GM23338 (cell line): Measurements from ENCODE around the gene GDF7. TPM values are rescaled to one million over a fixed set of nuclear protein-coding genes. Genes with fewer than 3 reads are reported as not detected.

Source experiments
- ATAC-seq: fragments of 200-7000 bp; cut with Tn5 transposase; 3 replicates; pipeline ENCODE4 v1.9.1; 2020
- DNase-seq: peaks from one replicate; pipeline ENCODE4 v3.0.0-alpha.2; 2015; ENCODE audit warnings: low spot score
- H2AFZ ChIP-seq: fragments of 200-600 bp; sonication (generic); 2 replicates; pipeline ENCODE4 v1.8.0; 2016; ENCODE audit warnings: antibody characterized with exemption, mild to moderate bottlenecking, moderate library complexity
- H3F3A ChIP-seq: fragments of 200-600 bp; sonication (generic); replicated peaks from 2 replicates; pipeline ENCODE4 v1.8.0; 2017; ENCODE audit warnings: antibody characterized with exemption, mixed run types, low read depth
- H3K27ac ChIP-seq: fragments of 200-600 bp; sonication (generic); 2 replicates; pipeline ENCODE4 v1.6.1; 2016; ENCODE audit warnings: low read depth
- H3K27me3 ChIP-seq: fragments of 200-600 bp; sonication (generic); 2 replicates; pipeline ENCODE4 v1.8.0; 2016; ENCODE audit warnings: mild to moderate bottlenecking, mixed run types, moderate library complexity; ENCODE audit not compliant: insufficient read depth
- H3K36me3 ChIP-seq: fragments of 200-600 bp; sonication (generic); 2 replicates; pipeline ENCODE4 v1.8.0; 2016; ENCODE audit warnings: mild to moderate bottlenecking; ENCODE audit not compliant: insufficient read depth
- H3K4me1 ChIP-seq: fragments of 200-600 bp; sonication (generic); 2 replicates; pipeline ENCODE4 v1.8.0; 2016; ENCODE audit warnings: mild to moderate bottlenecking, moderate library complexity; ENCODE audit not compliant: insufficient read depth
- H3K4me2 ChIP-seq: fragments of 200-600 bp; sonication (generic); 2 replicates; pipeline ENCODE4 v1.7.1; 2017; ENCODE audit warnings: mixed run types
- H3K4me3 ChIP-seq: fragments of 200-600 bp; sonication (generic); 2 replicates; pipeline ENCODE4 v1.6.1; 2016; ENCODE audit warnings: mixed run types
- H3K79me2 ChIP-seq: fragments of 200-600 bp; sonication (generic); replicated peaks from 2 replicates; pipeline ENCODE4 v1.8.0; 2017; ENCODE audit warnings: mild to moderate bottlenecking; ENCODE audit not compliant: insufficient read depth
- H3K9me2 ChIP-seq: fragments of 200-600 bp; sonication (generic); 2 replicates; pipeline ENCODE4 v1.8.0; 2017; ENCODE audit not compliant: insufficient read depth
- H4K20me1 ChIP-seq: fragments of 200-600 bp; sonication (generic); replicated peaks from 2 replicates; pipeline ENCODE4 v1.8.0; 2017; ENCODE audit warnings: mild to moderate bottlenecking; ENCODE audit not compliant: insufficient read depth
- H3K27ac Mint-ChIP-seq: 2 replicates; pipeline ENCODE4 v1.8.0; 2020; ENCODE audit warnings: inconsistent platforms, mild to moderate bottlenecking, moderate library complexity, mixed read lengths
- H3K27me3 Mint-ChIP-seq: 3 replicates; pipeline ENCODE4 v1.8.0; 2022; ENCODE audit warnings: low read depth, mild to moderate bottlenecking, moderate library complexity, mixed read lengths, inconsistent platforms; ENCODE audit not compliant: insufficient read depth, poor library complexity
- H3K36me3 Mint-ChIP-seq: 3 replicates; pipeline ENCODE4 v1.8.0; 2021; ENCODE audit warnings: low read depth, mild to moderate bottlenecking, inconsistent platforms, moderate library complexity, mixed read lengths
- H3K4me1 Mint-ChIP-seq: 3 replicates; pipeline ENCODE4 v1.8.0; 2020; ENCODE audit warnings: mild to moderate bottlenecking, inconsistent platforms, mixed read lengths
- H3K4me3 Mint-ChIP-seq: 3 replicates; pipeline ENCODE4 v1.8.0; 2021; ENCODE audit warnings: moderate library complexity, mild to moderate bottlenecking, inconsistent platforms, mixed read lengths
- H3K9me3 Mint-ChIP-seq: 3 replicates; pipeline ENCODE4 v1.8.0; 2020; ENCODE audit warnings: moderate library complexity, mild to moderate bottlenecking, inconsistent platforms, mixed read lengths
- CREB1 ChIP-seq: fragments of 250-450 bp; sonication (Bioruptor Pico); IDR thresholded peaks from 2 replicates; pipeline ENCODE4 v1.5.0; 2020; ENCODE audit warnings: low read depth, mild to moderate bottlenecking, moderate library complexity
- CTCF ChIP-seq, 2 experiments: fragments of 200-600 bp in 1 of 2; sonication (generic) in 1 of 2; conservative IDR thresholded peaks; 2 replicates each; pipeline versions ENCODE4 v1.5.1 to v1.6.1; 2016 to 2017; ENCODE audit warnings: antibody characterized with exemption in 2 of 2, low read depth in 2 of 2, mild to moderate bottlenecking in 2 of 2, moderate library complexity in 1 of 2
- EZH2 ChIP-seq: fragments of 200-600 bp; sonication (generic); IDR thresholded peaks from one replicate; pipeline ENCODE4 v1.8.0; 2017; ENCODE audit warnings: antibody characterized with exemption, mild to moderate bottlenecking, low read depth; ENCODE audit not compliant: unreplicated experiment
- JUNB ChIP-seq: IDR thresholded peaks from one replicate; pipeline ENCODE4 v1.6.1; 2016; ENCODE audit warnings: antibody characterized with exemption; ENCODE audit not compliant: unreplicated experiment
- STAT1 ChIP-seq: IDR thresholded peaks from one replicate; pipeline ENCODE4 v1.6.1; 2016; ENCODE audit warnings: antibody characterized with exemption; ENCODE audit not compliant: unreplicated experiment
- ZNF114 ChIP-seq: fragments of 250-450 bp; sonication (Bioruptor Pico); IDR thresholded peaks from 2 replicates; pipeline ENCODE4 v1.5.0; 2020; ENCODE audit warnings: mild to moderate bottlenecking, moderate library complexity
- polyA plus RNA-seq: library from polyadenylated mRNA; unstranded; fragments of >200 nt; fragmentation: Nextera tagmentation; extraction: Ambion mirVana; gene quantifications from 2 replicates; pipeline ENCODE4 v1.2.1, GENCODE V29; 2016
- total RNA-seq: library from RNA; depleted of rRNA; stranded (reverse); fragments of >200 nt; shearing (Covaris generic); gene quantifications from 2 replicates; pipeline ENCODE4 v1.2.3, GENCODE V29; 2014
- TF ChIP-seq, protein P1 (sequence below): IDR thresholded peaks from 2 replicates; pipeline ENCODE4 v1.6.1; 2016; ENCODE audit warnings: antibody characterized with exemption

GDF7 gene
- total and polyA plus RNA-seq, 2 experiments from 2014 or later = 0.19 to 0.52 TPM

DNA sequence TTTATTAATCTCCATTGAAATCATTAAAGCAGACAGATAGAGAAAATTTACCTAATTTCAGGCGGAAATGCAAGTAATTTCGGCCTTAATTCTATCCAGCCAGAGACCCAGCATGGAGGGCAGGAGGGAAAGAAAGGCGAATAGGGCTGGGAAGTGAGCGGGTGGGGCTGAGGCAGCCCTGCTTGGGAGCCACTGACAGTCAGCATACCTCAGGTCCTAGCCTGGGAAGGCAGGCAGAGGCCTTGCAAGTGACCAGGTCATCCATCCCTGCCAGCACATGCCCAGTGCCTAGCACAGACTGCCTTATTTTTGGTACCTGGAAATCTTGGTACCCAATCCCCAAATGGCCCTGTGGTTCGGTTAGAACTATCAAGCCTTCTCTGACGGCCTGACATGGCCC lies 1.5 kb downstream of the GDF7 start:
- Mint-ChIP-seq H3K27ac (no peak overlapping the region), H3K36me3 (no peaks in the 10 kb centered on the region), H3K4me1 (peaks cover 54% of the 10 kb centered on the region), H3K4me3 (peak overlapping the region; percentile 60; the same call in 1 of the 3 replicates), H3K27me3 (peaks cover 93% of the 10 kb centered on the region), H3K9me3 (no peaks in the 10 kb centered on the region)
- TF ChIP-seq CREB1 (CRISPR knock-in tag) (no peak), JUNB (no peak), EZH2 (peak; percentile 42), ZNF114 (CRISPR knock-in tag) (no peak)
- TF ChIP-seq, protein P1, sequence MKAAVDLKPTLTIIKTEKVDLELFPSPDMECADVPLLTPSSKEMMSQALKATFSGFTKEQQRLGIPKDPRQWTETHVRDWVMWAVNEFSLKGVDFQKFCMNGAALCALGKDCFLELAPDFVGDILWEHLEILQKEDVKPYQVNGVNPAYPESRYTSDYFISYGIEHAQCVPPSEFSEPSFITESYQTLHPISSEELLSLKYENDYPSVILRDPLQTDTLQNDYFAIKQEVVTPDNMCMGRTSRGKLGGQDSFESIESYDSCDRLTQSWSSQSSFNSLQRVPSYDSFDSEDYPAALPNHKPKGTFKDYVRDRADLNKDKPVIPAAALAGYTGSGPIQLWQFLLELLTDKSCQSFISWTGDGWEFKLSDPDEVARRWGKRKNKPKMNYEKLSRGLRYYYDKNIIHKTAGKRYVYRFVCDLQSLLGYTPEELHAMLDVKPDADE = no peak
- H3F3A ChIP-seq = peaks cover 3% of the 10 kb centered on the region; the same call in 1 of the 2 replicates
- H3K4me1 ChIP-seq = peaks cover 48% of the 10 kb centered on the region
- no peaks in the 10 kb centered on the region; the same call in 1 of the 2 replicates for H4K20me1 ChIP-seq
- H3K79me2 ChIP-seq = no peaks in the 10 kb centered on the region
- no peak overlapping the region for H2AFZ ChIP-seq
- H3K4me3 ChIP-seq = no peak overlapping the region
- no peaks in the 10 kb centered on the region for H3K36me3 ChIP-seq
- DNase-seq (no peak), ATAC-seq (no peak)
- no peaks in the 10 kb centered on the region for H3K9me2 ChIP-seq
- no peak overlapping the region for H3K4me2 ChIP-seq
- peaks cover 96% of the 10 kb centered on the region for H3K27me3 ChIP-seq
- no peak overlapping the region for H3K27ac ChIP-seq

GRCh38 chr2:20668871-20669475 lies 2.0 kb downstream of the GDF7 start:
- H3K4me1 Mint-ChIP-seq = peaks cover 54% of the 10 kb centered on the region
- peaks cover 91% of the 10 kb centered on the region for H3K27me3 Mint-ChIP-seq
- no peaks in the 10 kb centered on the region for H3K9me3 Mint-ChIP-seq
- peak overlapping the region; percentile 75 for H3K4me2 ChIP-seq
- ATAC-seq (no peak), DNase-seq (no peak)
- 0 out of 2 replicates have a peak overlapping the region, but pooled peaks have one; percentile 43 for H3K4me3 ChIP-seq
- peak overlapping the region; percentile 55 for H3K4me3 Mint-ChIP-seq
- H3K36me3 Mint-ChIP-seq = no peaks in the 10 kb centered on the region
- peaks cover 96% of the 10 kb centered on the region for H3K27me3 ChIP-seq
- no peaks in the 10 kb centered on the region; the same call in 1 of the 2 replicates for H4K20me1 ChIP-seq
- no peak overlapping the region for H2AFZ ChIP-seq
- H3K27ac ChIP-seq = no peak overlapping the region
- H3K79me2 ChIP-seq = no peaks in the 10 kb centered on the region
- H3F3A ChIP-seq = peaks cover 3% of the 10 kb centered on the region; the same call in 1 of the 2 replicates
- H3K4me1 ChIP-seq = peaks cover 51% of the 10 kb centered on the region
- TF ChIP-seq STAT1 = no peak
- TF ChIP-seq EZH2 = peak; percentile 37
- H3K36me3 ChIP-seq = no peaks in the 10 kb centered on the region
- no peaks in the 10 kb centered on the region for H3K9me2 ChIP-seq
- H3K27ac Mint-ChIP-seq = no peak overlapping the region

- Mint-ChIP-seq H3K36me3 (no peaks in the 10 kb centered on the region), H3K4me1 (peaks cover 54% of the 10 kb centered on the region), H3K9me3 (no peaks in the 10 kb centered on the region), H3K27ac (no peak overlapping the region), H3K27me3 (peaks cover 91% of the 10 kb centered on the region), H3K4me3 (peak overlapping the region; percentile 55)
- no peak for TF ChIP-seq CTCF (conservative IDR thresholded peaks at IDR 0.05; ENCODE audit: low read depth in 2 of 2)
- TF ChIP-seq ZNF114 (CRISPR knock-in tag) = no peak
- TF ChIP-seq, protein P1 = no peak
- TF ChIP-seq EZH2 = peak; percentile 76
- Histone ChIP-seq H3K79me2 (no peaks in the 10 kb centered on the region), H2AFZ (peak overlapping the region; percentile 66; the same call in 1 of the 2 replicates), H3K4me2 (peak overlapping the region; percentile 75), H3K36me3 (no peaks in the 10 kb centered on the region), H3K9me2 (no peaks in the 10 kb centered on the region), H3K4me1 (peaks cover 49% of the 10 kb centered on the region), H3F3A (peaks cover 3% of the 10 kb centered on the region; the same call in 1 of the 2 replicates), H3K4me3 (peak overlapping the region; percentile 43; the same call in 1 of the 2 replicates), H4K20me1 (no peaks in the 10 kb centered on the region; the same call in 1 of the 2 replicates), H3K27ac (no peak overlapping the region), H3K27me3 (peaks cover 96% of the 10 kb centered on the region)
- ATAC-seq (peak; percentile 0; the same call in 2 of the 3 replicates), DNase-seq (peak; percentile 46)
Measured at GRCh38 chr2:20669562-20670314, 2.8 kb downstream of the GDF7 start.
